ENCODE results near the gene CD74. TPM values are rescaled to one million over a fixed set of nuclear protein-coding genes. Genes with fewer than 3 reads are reported as not detected.

Gene CD74
- total RNA-seq, 2 experiments from 2014 or later = 251 to 254 TPM

DNA sequence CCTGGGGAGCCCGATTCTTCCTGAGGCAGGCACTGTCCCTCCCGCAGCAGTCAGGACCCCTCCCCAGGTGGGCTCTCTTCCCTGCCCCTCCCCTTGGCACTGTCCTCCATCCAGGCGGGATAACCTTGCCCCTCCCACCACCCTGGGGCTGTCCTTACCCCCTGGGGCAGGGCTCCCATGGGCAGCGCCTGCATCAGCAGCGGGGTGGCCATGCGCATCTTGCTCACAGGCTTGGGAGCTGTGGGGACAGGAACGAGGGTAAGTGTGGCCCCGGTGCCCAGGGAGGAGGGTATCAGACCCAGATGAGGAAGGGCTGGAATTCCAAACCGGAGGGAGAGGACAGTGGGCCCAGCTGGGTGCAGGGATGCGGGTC, 6.0 kb downstream of the CD74 start:
- intact Hi-C loops (cut with micrococcal nuclease) = no loop called here
- ChIA-PET CTCF (interaction anchor here (1.6 kb wide), 1 partner anchor 30 kb away, joined by 4 read pairs; no protein-coding TSS in a partner anchor), POLR2A (no interaction called here)
- no peak overlapping the region for H3K4me3 Mint-ChIP-seq
- H3K36me3 Mint-ChIP-seq = peaks cover 35% of the 10 kb centered on the region
- H3K4me1 Mint-ChIP-seq (ENCODE audit: low read depth) = peaks cover 26% of the 10 kb centered on the region
- H3K27me3 Mint-ChIP-seq = no peaks in the 10 kb centered on the region
- no peaks in the 10 kb centered on the region for H3K9me3 Mint-ChIP-seq
- H3K27ac Mint-ChIP-seq = no peak overlapping the region
- DNase-seq = no peak

DNA sequence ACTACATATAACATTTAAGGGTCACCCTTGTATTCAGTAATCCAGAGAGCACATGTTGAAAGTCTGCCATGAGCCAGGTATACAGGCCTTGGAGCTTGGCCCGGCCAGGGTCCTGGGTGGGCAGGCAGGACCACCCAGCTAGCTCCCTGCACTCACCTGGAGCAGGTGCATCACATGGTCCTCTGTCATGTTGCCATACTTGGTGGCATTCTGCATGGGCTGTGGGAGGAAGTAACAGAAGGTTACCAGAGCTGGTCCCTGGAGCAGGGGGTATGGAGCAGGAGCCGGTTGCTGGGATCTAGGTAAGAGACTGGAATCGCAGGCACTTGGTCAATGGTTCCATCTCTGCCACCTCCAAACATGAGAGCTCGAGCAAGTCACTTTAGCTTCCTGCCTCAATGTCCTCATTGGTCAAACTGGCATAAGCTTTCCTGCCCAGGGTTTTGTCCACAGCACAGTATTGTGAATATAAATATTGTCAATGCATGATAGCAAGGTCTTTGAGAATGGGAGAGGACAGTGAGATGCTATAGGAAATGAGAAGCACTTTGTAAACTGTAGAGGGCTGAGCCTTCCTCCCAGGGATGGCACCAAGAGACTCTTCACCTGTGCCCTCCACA, 6.5 kb downstream of the CD74 start:
- no peak for DNase-seq
- Mint-ChIP-seq H3K27ac (no peak overlapping the region), H3K4me1 (ENCODE audit: low read depth) (peaks cover 21% of the 10 kb centered on the region), H3K36me3 (peaks cover 39% of the 10 kb centered on the region), H3K4me3 (no peak overlapping the region), H3K27me3 (no peaks in the 10 kb centered on the region), H3K9me3 (no peaks in the 10 kb centered on the region)
- POLR2A ChIA-PET = no interaction called here
- CTCF ChIA-PET = interaction anchor here (1.6 kb wide), 1 partner anchor 30 kb away, joined by 4 read pairs; no protein-coding TSS in a partner anchor
- intact Hi-C loops (cut with micrococcal nuclease) = no loop called here

DNA sequence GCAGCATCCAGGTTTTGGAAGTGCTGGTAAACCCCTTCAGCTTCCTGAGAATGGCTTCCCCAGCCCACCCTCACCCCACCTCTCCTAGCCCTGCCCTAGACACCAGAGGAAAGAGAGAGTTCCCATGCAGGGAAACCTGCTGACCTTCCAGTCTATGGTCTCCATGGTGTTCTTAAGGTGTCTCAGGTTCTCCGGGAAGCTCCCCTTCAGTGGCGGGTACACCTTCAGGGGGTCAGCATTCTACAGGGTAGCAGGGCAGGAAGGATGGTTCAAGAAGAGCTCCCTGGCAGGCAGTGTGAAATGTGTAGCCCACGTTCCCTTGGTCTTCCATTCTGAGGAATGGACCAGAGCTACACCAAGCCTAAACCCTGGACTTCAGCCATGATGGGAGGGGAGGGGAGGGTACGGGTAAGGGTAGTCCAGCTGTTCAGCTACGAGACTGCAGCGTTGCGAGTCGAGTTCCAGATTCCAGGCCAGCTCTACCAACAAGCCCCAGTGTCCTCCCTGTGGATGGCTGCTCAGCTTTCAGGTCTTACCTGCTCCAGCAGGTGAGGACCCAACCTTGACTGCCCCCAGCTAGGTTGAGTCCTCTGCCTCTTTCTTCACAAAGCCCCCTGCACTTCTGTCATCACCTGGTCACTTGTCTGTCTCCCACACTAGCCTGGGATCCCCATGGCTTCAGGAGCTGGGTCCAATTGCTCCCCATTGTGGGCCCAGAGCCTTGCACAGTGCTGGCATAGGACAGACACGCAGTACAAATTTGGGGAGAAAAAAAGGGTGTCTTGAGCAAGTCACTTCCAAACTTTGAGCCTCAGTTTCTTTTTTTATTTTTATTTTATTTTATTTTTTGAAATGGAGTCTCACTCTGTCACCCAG, 7.5 kb downstream of the CD74 start:
- peaks cover 41% of the 10 kb centered on the region for H3K36me3 Mint-ChIP-seq

DNA sequence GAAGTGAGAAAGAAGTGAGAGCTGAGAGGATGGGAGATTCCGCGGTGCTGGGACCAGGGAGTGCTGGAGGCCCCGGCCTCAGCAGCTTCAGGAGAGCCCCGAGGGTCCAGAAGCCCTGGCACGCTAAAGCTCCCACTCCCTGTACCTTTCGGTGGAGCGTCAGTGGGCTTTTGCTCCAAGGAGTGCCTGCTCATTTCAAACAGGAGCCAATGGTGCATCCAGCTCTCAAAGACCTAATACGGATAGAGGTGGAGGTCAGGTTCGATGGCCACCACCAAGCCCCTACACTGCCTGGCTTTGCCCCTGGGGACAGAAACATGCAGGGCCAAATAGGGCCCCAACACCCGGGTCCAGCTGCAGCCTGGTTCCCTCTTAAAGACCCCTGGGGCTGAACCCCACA, 8.2 kb downstream of the CD74 start:
- Mint-ChIP-seq H3K9me3 (no peaks in the 10 kb centered on the region), H3K4me3 (no peak overlapping the region), H3K4me1 (ENCODE audit: low read depth) (peaks cover 4% of the 10 kb centered on the region), H3K27ac (no peak overlapping the region), H3K27me3 (no peaks in the 10 kb centered on the region), H3K36me3 (peaks cover 43% of the 10 kb centered on the region)
- intact Hi-C loops (cut with micrococcal nuclease) = no loop called here
- POLR2A ChIA-PET = interaction anchor here (0.7 to 1.2 kb wide), 3 partner anchors 24 to 38 kb away, joined by 3 to 4 read pairs (median 3); no protein-coding TSS in a partner anchor
- DNase-seq = no peak
- CTCF ChIA-PET = no interaction called here

More for the DNA sequence above, 7.5 kb downstream of the CD74 start:
- ChIA-PET POLR2A (interaction anchor here (0.7 to 1.2 kb wide), 3 partner anchors 24 to 37 kb away, joined by 3 to 4 read pairs (median 3); no protein-coding TSS in a partner anchor), CTCF (interaction anchor here (1.6 kb wide), 1 partner anchor 31 kb away, joined by 4 read pairs; no protein-coding TSS in a partner anchor)
- H3K4me3 Mint-ChIP-seq = no peak overlapping the region
- H3K9me3 Mint-ChIP-seq = no peaks in the 10 kb centered on the region
- no peak overlapping the region for H3K27ac Mint-ChIP-seq
- H3K4me1 Mint-ChIP-seq (ENCODE audit: low read depth) = peaks cover 10% of the 10 kb centered on the region
- H3K27me3 Mint-ChIP-seq = no peaks in the 10 kb centered on the region
- intact Hi-C loops (cut with micrococcal nuclease) = no loop called here
- no peak for DNase-seq

DNA sequence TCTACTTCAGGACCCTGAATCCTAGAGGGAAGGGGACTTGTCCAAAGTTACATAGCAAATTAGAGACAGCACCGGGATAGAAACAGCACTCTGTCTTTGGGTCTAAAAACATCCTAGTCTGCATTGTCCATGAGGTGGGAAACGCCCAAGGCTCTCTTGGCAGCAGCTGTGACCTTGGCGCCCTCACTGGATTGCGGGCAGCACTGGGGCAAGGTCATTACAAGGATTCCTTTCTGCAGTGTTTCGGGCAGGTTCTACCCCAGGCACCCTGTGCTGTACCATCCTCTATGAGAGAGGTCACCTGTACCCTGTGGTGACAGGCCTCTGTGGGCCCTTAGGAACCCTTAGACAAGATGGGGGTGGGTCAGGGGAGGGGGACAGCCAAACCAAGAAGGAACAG, 8.6 kb downstream of the CD74 start:
- ChIA-PET CTCF (no interaction called here), POLR2A (interaction anchor here (0.7 to 1.2 kb wide), 2 partner anchors 31 to 38 kb away, joined by 3 to 4 read pairs; no protein-coding TSS in a partner anchor)
- H3K4me3 Mint-ChIP-seq = no peak overlapping the region

DNA sequence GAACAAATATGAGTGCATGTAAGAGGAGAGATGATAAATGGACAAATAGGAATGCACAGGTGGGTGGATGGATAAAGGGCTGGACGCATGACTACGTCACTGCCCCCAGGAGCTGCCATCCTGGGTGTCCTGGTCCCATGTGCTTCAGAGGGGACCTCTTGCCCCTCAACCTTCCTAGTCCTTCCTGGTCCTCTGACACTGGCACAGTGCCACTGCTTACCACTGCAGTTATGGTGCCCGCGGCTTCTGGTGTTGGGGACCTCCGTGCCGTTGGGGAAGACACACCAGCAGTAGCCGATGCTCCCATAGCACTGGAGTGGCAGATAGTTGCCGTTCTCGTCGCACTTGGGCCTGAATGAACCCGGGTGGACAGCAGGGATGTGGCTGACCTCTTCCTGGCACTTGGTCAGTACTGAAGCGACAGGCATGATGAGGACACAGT, 9.8 kb downstream of the CD74 start:
- H3K27me3 Mint-ChIP-seq = no peaks in the 10 kb centered on the region
- ChIA-PET CTCF (interaction anchor here (1.5 kb wide), 1 partner anchor 33 kb away, joined by 4 read pairs; no protein-coding TSS in a partner anchor), POLR2A (interaction anchor here (1.7 kb wide), 1 partner anchor 8 kb away, joined by 6 read pairs; no protein-coding TSS in a partner anchor)
- intact Hi-C loops (cut with micrococcal nuclease) = no loop called here
- H3K27ac Mint-ChIP-seq = no peak overlapping the region
- H3K9me3 Mint-ChIP-seq = no peaks in the 10 kb centered on the region
- DNase-seq = no peak
- peaks cover 44% of the 10 kb centered on the region for H3K36me3 Mint-ChIP-seq
- H3K4me3 Mint-ChIP-seq = no peak overlapping the region
- no peaks in the 10 kb centered on the region for H3K4me1 Mint-ChIP-seq (ENCODE audit: low read depth)

More for the DNA sequence above, 8.6 kb downstream of the CD74 start:
- H3K36me3 Mint-ChIP-seq = peaks cover 43% of the 10 kb centered on the region
- intact Hi-C loops (cut with micrococcal nuclease) = no loop called here
- H3K27ac Mint-ChIP-seq = no peak overlapping the region
- H3K27me3 Mint-ChIP-seq = no peaks in the 10 kb centered on the region
- H3K4me1 Mint-ChIP-seq (ENCODE audit: low read depth) = peaks cover 4% of the 10 kb centered on the region
- no peaks in the 10 kb centered on the region for H3K9me3 Mint-ChIP-seq
- no peak for DNase-seq

DNA sequence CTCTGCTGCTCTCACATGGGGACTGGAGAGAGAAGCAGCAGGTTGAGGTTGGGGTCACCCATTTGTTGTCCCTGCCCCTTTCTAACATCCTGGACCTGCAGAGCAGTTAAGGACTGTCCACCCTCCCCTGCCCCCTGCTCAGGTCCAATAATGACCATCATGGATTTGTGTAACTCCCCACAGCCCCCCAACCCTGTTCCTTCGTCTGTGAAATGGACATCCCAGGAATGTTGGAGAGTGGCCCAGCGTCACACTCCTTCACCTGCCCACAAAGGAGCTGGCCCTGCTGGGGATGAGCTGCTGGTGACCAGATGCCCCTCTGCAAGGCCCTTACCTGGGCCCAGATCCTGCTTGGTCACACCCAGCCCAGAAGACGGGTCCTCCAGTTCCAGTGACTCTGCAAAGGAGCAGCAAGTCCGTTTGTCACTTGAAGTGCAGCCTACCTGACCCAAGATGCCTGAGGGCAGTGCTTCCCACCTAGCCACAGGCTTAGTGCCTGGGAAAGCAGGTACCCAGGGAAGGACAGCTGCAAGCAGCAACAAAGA, 10.4 kb downstream of the CD74 start:
- H3K4me1 Mint-ChIP-seq (ENCODE audit: low read depth) = no peaks in the 10 kb centered on the region
- ChIA-PET POLR2A (interaction anchor here (0.6 to 1.7 kb wide), 3 partner anchors 8 to 925 kb away, joined by 3 to 6 read pairs (median 4); no protein-coding TSS in a partner anchor), CTCF (interaction anchor here (1.5 kb wide), 1 partner anchor 34 kb away, joined by 4 read pairs; no protein-coding TSS in a partner anchor)
- intact Hi-C loops (cut with micrococcal nuclease) = no loop called here
- no peaks in the 10 kb centered on the region for H3K9me3 Mint-ChIP-seq
- no peak overlapping the region for H3K27ac Mint-ChIP-seq
- H3K27me3 Mint-ChIP-seq = no peaks in the 10 kb centered on the region
- no peak overlapping the region for H3K4me3 Mint-ChIP-seq
- no peak for DNase-seq
- peaks cover 45% of the 10 kb centered on the region for H3K36me3 Mint-ChIP-seq

DNA sequence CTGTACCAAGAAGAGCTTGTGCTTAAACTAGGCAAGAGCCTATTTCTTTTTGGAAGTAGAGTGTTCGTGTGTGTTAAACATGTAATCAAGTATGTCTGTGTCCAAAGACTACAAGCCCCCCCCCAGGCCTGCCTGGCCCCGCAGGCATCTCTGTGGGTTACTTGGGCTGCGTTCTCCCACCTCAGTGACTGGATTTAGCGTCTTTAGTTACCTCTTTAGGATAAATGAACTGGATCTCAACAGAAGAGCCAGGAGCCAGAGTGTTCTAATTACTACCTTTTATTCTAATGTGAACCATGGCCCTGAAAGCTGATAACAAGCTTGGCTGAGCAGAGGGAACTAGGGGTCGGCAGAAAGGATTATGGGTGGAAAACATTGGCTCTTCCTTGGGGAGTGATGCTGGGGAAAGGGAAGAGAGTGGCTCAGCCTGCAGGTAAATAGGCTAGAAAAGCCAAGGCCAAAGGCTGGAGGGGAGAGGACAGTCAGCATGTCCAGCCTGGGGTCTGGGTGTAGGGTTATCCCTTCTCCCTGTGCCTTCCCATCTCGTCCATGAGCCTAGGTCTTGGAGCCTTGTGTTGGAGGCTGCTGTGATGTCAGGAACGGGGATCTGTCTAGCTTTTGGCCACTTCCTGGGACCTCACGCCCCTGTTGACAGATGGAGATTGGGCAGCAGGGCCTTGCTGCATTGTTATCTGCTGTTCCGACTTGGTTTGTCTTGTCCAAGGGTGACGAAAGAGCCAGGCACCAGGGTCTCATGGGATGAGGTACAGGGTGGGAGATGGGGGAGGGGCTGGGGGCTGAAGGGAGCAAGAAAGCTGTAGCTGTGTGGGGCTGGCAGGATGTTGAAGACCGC, 11.1 kb downstream of the CD74 start:
- Mint-ChIP-seq H3K9me3 (no peaks in the 10 kb centered on the region), H3K27ac (peak overlapping the region; percentile 56), H3K4me3 (no peak overlapping the region), H3K36me3 (peaks cover 43% of the 10 kb centered on the region), H3K27me3 (no peaks in the 10 kb centered on the region), H3K4me1 (ENCODE audit: low read depth) (no peaks in the 10 kb centered on the region)
- POLR2A ChIA-PET = interaction anchor here (0.6 to 1.7 kb wide), 5 partner anchors 9 to 925 kb away, joined by 3 to 6 read pairs (median 4); partner anchors contain the start of gene CD74
- intact Hi-C loops (cut with micrococcal nuclease) = no loop called here
- CTCF ChIA-PET = no interaction called here
- no peak for DNase-seq

DNA sequence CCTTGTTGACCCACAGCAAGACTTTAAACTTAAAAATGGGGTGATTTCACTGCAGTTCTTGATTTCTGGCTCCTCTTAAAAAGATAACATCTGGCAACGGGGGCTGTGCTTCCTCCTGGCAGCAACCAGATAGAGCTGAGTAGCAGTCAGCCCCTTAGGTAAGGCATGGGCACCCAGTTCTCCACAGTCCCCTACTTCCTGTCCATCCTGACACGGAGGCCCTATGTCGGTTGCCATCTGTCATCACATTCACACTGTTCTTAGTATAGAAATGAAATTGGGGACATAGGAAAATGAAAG, 11.7 kb downstream of the CD74 start:
- no peak for DNase-seq
- ChIA-PET CTCF (interaction anchor here (2.7 kb wide), 1 partner anchor 13 kb away, joined by 13 read pairs; the partner anchor contains the start of gene CD74), POLR2A (interaction anchor here (1.0 to 1.7 kb wide), 4 partner anchors 9 to 35 kb away, joined by 3 to 6 read pairs (median 4); partner anchors contain the start of gene CD74)
- H3K27ac Mint-ChIP-seq = peak overlapping the region; percentile 56
- intact Hi-C loops (cut with micrococcal nuclease) = no loop called here
- no peaks in the 10 kb centered on the region for H3K4me1 Mint-ChIP-seq (ENCODE audit: low read depth)
- H3K9me3 Mint-ChIP-seq = no peaks in the 10 kb centered on the region
- no peak overlapping the region for H3K4me3 Mint-ChIP-seq
- H3K36me3 Mint-ChIP-seq = peaks cover 47% of the 10 kb centered on the region
- no peaks in the 10 kb centered on the region for H3K27me3 Mint-ChIP-seq

DNA sequence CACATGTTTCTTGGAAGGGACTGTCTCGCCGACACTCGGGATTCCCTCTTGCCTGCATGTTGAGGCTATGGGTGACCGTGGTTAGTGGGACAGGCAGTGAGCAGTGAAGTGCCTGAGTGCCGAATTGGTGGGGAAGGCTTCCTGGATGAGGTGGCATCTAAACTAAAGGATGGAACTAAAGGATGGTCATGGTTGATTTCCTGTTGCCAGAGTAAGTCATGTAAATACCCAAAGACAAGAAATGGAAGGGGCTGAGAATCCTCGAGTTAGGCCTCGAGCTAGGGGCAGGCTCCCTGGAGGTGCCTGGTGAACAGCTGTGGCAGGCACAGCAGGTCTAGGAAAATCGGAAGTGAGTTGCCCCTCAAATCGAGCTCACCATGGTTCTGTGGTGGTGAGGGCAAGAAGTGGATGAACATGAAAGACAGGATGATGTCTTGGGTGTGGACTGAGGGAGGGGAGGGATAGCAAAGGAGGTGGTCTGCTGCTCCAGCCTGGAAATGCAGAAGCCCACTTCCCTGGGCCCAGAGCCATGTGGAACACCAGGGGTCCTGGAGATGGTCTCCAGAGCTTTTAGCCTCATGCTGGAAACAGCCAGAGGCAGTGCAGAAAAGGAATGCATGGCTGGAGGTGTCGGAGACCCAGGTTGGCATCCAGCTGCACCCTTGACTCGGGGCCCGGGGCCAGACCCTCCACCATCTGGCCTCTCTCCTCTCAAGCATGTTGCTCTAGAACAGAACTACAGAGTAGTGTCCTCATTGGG, 12.2 kb downstream of the CD74 start:
- Mint-ChIP-seq H3K4me3 (no peak overlapping the region), H3K4me1 (ENCODE audit: low read depth) (no peaks in the 10 kb centered on the region), H3K36me3 (peaks cover 47% of the 10 kb centered on the region), H3K27me3 (no peaks in the 10 kb centered on the region), H3K9me3 (no peaks in the 10 kb centered on the region), H3K27ac (peak overlapping the region; percentile 56)
- ChIA-PET CTCF (interaction anchor here (2.7 to 3.9 kb wide), 2 partner anchors 13 to 35 kb away, joined by 13 to 28 read pairs; partner anchors contain the start of gene CD74), POLR2A (interaction anchor here (1.0 to 1.5 kb wide), 3 partner anchors 12 to 36 kb away, joined by 3 to 5 read pairs (median 4); partner anchors contain the start of gene CD74)
- intact Hi-C loops (cut with micrococcal nuclease) = no loop called here
- no peak for DNase-seq

Data from activated CD4-positive, alpha-beta memory T cell treated with anti-CD3 and anti-CD28 coated beads for 36 hours (primary cell).